Mesenchymal stem cell (in vitro differentiated cells and primary cell): ENCODE measurements around the gene ZBTB7C.
"Not testable (repeated sequence)": the region's sequence is repeated elsewhere in the genome, so short reads cannot be mapped to it uniquely, and the experiment has no call there.

ENCODE experiments used
- DNase-seq: peaks from one replicate; pipeline ENCODE4 v3.0.0-alpha.2; 2013
- H2AFZ ChIP-seq: one replicate; pipeline ENCODE4 v1.6.1; 2013; ENCODE audit warnings: low read depth, mild to moderate bottlenecking, control low read depth, inconsistent platforms, low read length, moderate library complexity
- H2AK5ac ChIP-seq: 2 replicates; pipeline ENCODE4 v1.6.1; 2013; ENCODE audit warnings: low read length, moderate library complexity, mild to moderate bottlenecking, inconsistent platforms; ENCODE audit not compliant: severe bottlenecking
- H2BK120ac ChIP-seq: one replicate; pipeline ENCODE4 v1.6.1; 2013; ENCODE audit warnings: low read depth, mild to moderate bottlenecking, inconsistent platforms, low read length, moderate library complexity
- H2BK12ac ChIP-seq, 2 experiments: one replicate each; pipeline ENCODE4 v1.6.1; 2013; ENCODE audit warnings: inconsistent platforms in 2 of 2, low read length in 2 of 2, mild to moderate bottlenecking in 2 of 2, moderate library complexity in 2 of 2, control low read depth in 1 of 2
- H2BK15ac ChIP-seq: one replicate; pipeline ENCODE4 v1.6.1; 2013; ENCODE audit warnings: mild to moderate bottlenecking, low read depth, inconsistent platforms; ENCODE audit not compliant: poor library complexity, severe bottlenecking
- H2BK5ac ChIP-seq: 2 replicates; pipeline ENCODE4 v1.6.1; 2013; ENCODE audit warnings: low read depth, mild to moderate bottlenecking, low read length, control low read depth, inconsistent platforms; ENCODE audit not compliant: poor library complexity, severe bottlenecking
- H3K14ac ChIP-seq, 2 experiments: one replicate each; pipeline ENCODE4 v1.6.1; 2013; ENCODE audit warnings: inconsistent platforms in 2 of 2, low read length in 2 of 2, control low read depth in 1 of 2, mild to moderate bottlenecking in 1 of 2, moderate library complexity in 1 of 2
- H3K18ac ChIP-seq, 2 experiments: one replicate each; pipeline ENCODE4 v1.6.1; 2013; ENCODE audit warnings: inconsistent platforms in 2 of 2, low read length in 2 of 2, control low read depth in 1 of 2, low read depth in 1 of 2, mild to moderate bottlenecking in 1 of 2
- H3K23ac ChIP-seq, 2 experiments: one replicate each; pipeline ENCODE4 v1.6.1; 2013; ENCODE audit warnings: inconsistent platforms in 2 of 2, low read length in 2 of 2, mild to moderate bottlenecking in 2 of 2, moderate library complexity in 2 of 2, control low read depth in 1 of 2
- H3K27ac ChIP-seq: 2 replicates; pipeline ENCODE4 v1.5.1; 2013; ENCODE audit warnings: mild to moderate bottlenecking, moderate library complexity, low read length, control low read depth, inconsistent platforms; ENCODE audit not compliant: poor library complexity, severe bottlenecking
- H3K27me3 ChIP-seq, 2 experiments: 2 replicates each; pipeline versions ENCODE4 v1.6.1 to v1.7.0; 2013; ENCODE audit warnings: low read length in 2 of 2, mild to moderate bottlenecking in 2 of 2, moderate library complexity in 2 of 2, control low read depth in 1 of 2, inconsistent platforms in 1 of 2; ENCODE audit not compliant: control insufficient read depth in 1 of 2, insufficient read depth in 1 of 2
- H3K36me3 ChIP-seq, 2 experiments: 2 replicates each; pipeline versions ENCODE4 v1.6.1 to v1.7.0; 2013; ENCODE audit warnings: low read length in 2 of 2, control low read depth in 1 of 2, inconsistent platforms in 1 of 2, low read depth in 1 of 2, mild to moderate bottlenecking in 1 of 2; ENCODE audit not compliant: insufficient read depth in 2 of 2, control insufficient read depth in 1 of 2
- H3K4ac ChIP-seq, 2 experiments: one replicate each; pipeline ENCODE4 v1.6.1; 2013; ENCODE audit warnings: inconsistent platforms in 2 of 2, low read length in 2 of 2, mild to moderate bottlenecking in 2 of 2, moderate library complexity in 2 of 2, control low read depth in 1 of 2, low read depth in 1 of 2
- H3K4me1 ChIP-seq: 2 replicates; pipeline ENCODE4 v1.6.1; 2013; ENCODE audit warnings: low read depth, low read length, control low read depth; ENCODE audit not compliant: control insufficient read depth, insufficient read depth
- H3K4me2 ChIP-seq: 2 replicates; pipeline ENCODE4 v1.6.1; 2013; ENCODE audit warnings: low read length, mild to moderate bottlenecking, inconsistent platforms; ENCODE audit not compliant: poor library complexity, severe bottlenecking
- H3K4me3 ChIP-seq, 2 experiments: 2 replicates each; pipeline versions ENCODE4 v1.5.1 to v1.7.0; 2013; ENCODE audit warnings: low read length in 2 of 2, mild to moderate bottlenecking in 2 of 2, control low read depth in 1 of 2, low read depth in 1 of 2; ENCODE audit not compliant: insufficient read depth in 1 of 2
- H3K79me1 ChIP-seq: replicated peaks from 2 replicates; pipeline ENCODE4 v1.6.1; 2013; ENCODE audit warnings: mild to moderate bottlenecking, control low read depth, low read length, inconsistent platforms; ENCODE audit not compliant: poor library complexity, severe bottlenecking
- H3K9ac ChIP-seq: 2 replicates; pipeline ENCODE4 v1.7.0; 2013; ENCODE audit warnings: mild to moderate bottlenecking, low read length, moderate library complexity
- H3K9me3 ChIP-seq: 2 replicates; pipeline ENCODE4 v1.7.0; 2013; ENCODE audit warnings: mild to moderate bottlenecking, low read length; ENCODE audit not compliant: control insufficient read depth
- H4K8ac ChIP-seq: one replicate; pipeline ENCODE4 v1.6.1; 2013; ENCODE audit warnings: inconsistent platforms, mild to moderate bottlenecking, low read length, moderate library complexity
- H4K91ac ChIP-seq: one replicate; pipeline ENCODE4 v1.6.1; 2013; ENCODE audit warnings: mild to moderate bottlenecking, low read length, inconsistent platforms
- WGBS: methylation state at CpG from one replicate; pipeline ENCODE4 v1.1.7; 2013; ENCODE audit warnings: mixed read lengths; 5-methylcytosine and 5-hydroxymethylcytosine counted together

ZBTB7C gene

GRCh38 chr18:48440924-48441323 is 31.7 kb upstream of the ZBTB7C start:
- WGBS = 87% methylated on average over 9 of the region's 9 CpGs
- no peaks in the 10 kb centered on the region for H3K79me1 ChIP-seq
- no peak overlapping the region for H3K27ac ChIP-seq

GRCh38 chr18:48436907-48437306 is 27.7 kb upstream of the ZBTB7C start:
- Histone ChIP-seq H3K4ac (no peak overlapping the region), H2BK120ac (no peak overlapping the region), H2BK12ac (no peak overlapping the region), H3K14ac (no peak overlapping the region), H3K18ac (no peak overlapping the region), H3K9ac (no peak overlapping the region), H4K8ac (no peak overlapping the region), H4K91ac (no peak overlapping the region), H3K23ac (no peak overlapping the region), H3K27me3 (peaks cover 13 to 64% of the 10 kb centered on the region in 2 experiments), H3K36me3 (no peaks in the 10 kb centered on the region), H3K4me1 (no peaks in the 10 kb centered on the region), H3K4me3 (no peak overlapping the region), H2AK5ac (no peak overlapping the region), H2BK15ac (no peak overlapping the region), H3K79me1 (no peaks in the 10 kb centered on the region), H3K9me3 (no peaks in the 10 kb centered on the region), H2BK5ac (no peak overlapping the region), H2AFZ (no peak overlapping the region), H3K4me2 (no peak overlapping the region), H3K27ac (no peak overlapping the region)
- WGBS = 80% methylated on average over 1 of the region's 3 CpGs
- no peak for DNase-seq

More at GRCh38 chr18:48440924-48441323, 31.7 kb upstream of the ZBTB7C start:
- no peak overlapping the region for H3K23ac ChIP-seq
- H4K91ac ChIP-seq = no peak overlapping the region
- no peak overlapping the region for H3K14ac ChIP-seq
- H2AFZ ChIP-seq = no peak overlapping the region
- H4K8ac ChIP-seq = no peak overlapping the region
- H2BK120ac ChIP-seq = no peak overlapping the region
- H3K18ac ChIP-seq = no peak overlapping the region
- H3K4ac ChIP-seq = no peak overlapping the region
- H2BK12ac ChIP-seq = no peak overlapping the region
- no peaks in the 10 kb centered on the region for H3K36me3 ChIP-seq
- DNase-seq = no peak
- peak overlapping the region; percentile 46 for H3K9ac ChIP-seq
- peak overlapping the region in 1 of 2 experiments; percentile 39 for H3K4me3 ChIP-seq
- no peak overlapping the region for H2AK5ac ChIP-seq
- H2BK15ac ChIP-seq = no peak overlapping the region
- H3K27me3 ChIP-seq = peaks cover 13 to 78% of the 10 kb centered on the region in 2 experiments
- H3K4me1 ChIP-seq = no peaks in the 10 kb centered on the region
- no peaks in the 10 kb centered on the region for H3K9me3 ChIP-seq
- no peak overlapping the region for H3K4me2 ChIP-seq
- H2BK5ac ChIP-seq = no peak overlapping the region

- DNase-seq, H3K4me2 ChIP-seq, H3K9ac ChIP-seq, H2AFZ ChIP-seq, H2AK5ac ChIP-seq, H3K9me3 ChIP-seq, H3K4ac ChIP-seq, H2BK12ac ChIP-seq, H3K14ac ChIP-seq, H2BK5ac ChIP-seq, H3K4me3 ChIP-seq, H4K91ac ChIP-seq, H3K36me3 ChIP-seq, H3K4me1 ChIP-seq, H4K8ac ChIP-seq, H3K27ac ChIP-seq, H3K79me1 ChIP-seq, H2BK15ac ChIP-seq, H3K23ac ChIP-seq, H2BK120ac ChIP-seq, H3K18ac ChIP-seq: not testable (repeated sequence)
- H3K27me3 ChIP-seq = peaks cover under 1 to 51% of the 10 kb centered on the region in 2 experiments
- WGBS = 93% methylated on average over 3 of the region's 4 CpGs
Observed at GRCh38 chr18:48434382-48434781, 25.2 kb upstream of the ZBTB7C start.

- Histone ChIP-seq H3K4ac (no peak overlapping the region), H3K4me3 (no peak overlapping the region), H2BK5ac (no peak overlapping the region), H4K91ac (no peak overlapping the region), H3K79me1 (no peaks in the 10 kb centered on the region), H2BK15ac (no peak overlapping the region), H3K4me2 (no peak overlapping the region), H3K14ac (no peak overlapping the region), H3K27me3 (peaks cover 0 to 50% of the 10 kb centered on the region in 2 experiments), H3K9me3 (no peaks in the 10 kb centered on the region), H2AK5ac (no peak overlapping the region), H3K9ac (no peak overlapping the region), H2AFZ (no peak overlapping the region), H2BK120ac (no peak overlapping the region), H4K8ac (no peak overlapping the region), H3K36me3 (no peaks in the 10 kb centered on the region), H3K4me1 (no peaks in the 10 kb centered on the region), H3K27ac (no peak overlapping the region), H3K23ac (no peak overlapping the region), H3K18ac (no peak overlapping the region), H2BK12ac (no peak overlapping the region)
- DNase-seq = no peak
- WGBS = 90% methylated on average over 2 of the region's 2 CpGs
Observed at GRCh38 chr18:48433541-48433940, 24.4 kb upstream of the ZBTB7C start.
